Neural progenitor cell (in vitro differentiated cells): ENCODE measurements around the gene CLEC4D. TPM values are rescaled to one million over a fixed set of nuclear protein-coding genes. Genes with fewer than 3 reads are reported as not detected.
"Not testable (repeated sequence)": the region's sequence is repeated elsewhere in the genome, so short reads cannot be mapped to it uniquely, and the experiment has no call there.

Experiments used
- DNase-seq: peaks from one replicate; pipeline ENCODE4 v3.0.0-alpha.2; 2016; ENCODE audit warnings: low spot score
- H2AFZ ChIP-seq: fragments of 200-600 bp; sonication (generic); replicated peaks from 2 replicates; pipeline ENCODE4 v1.6.1; 2016; ENCODE audit warnings: antibody characterized with exemption
- H3F3A ChIP-seq: fragments of 200-600 bp; sonication (generic); 2 replicates; pipeline ENCODE4 v1.6.1; 2016; ENCODE audit warnings: antibody characterized with exemption, low read depth
- H3K27ac ChIP-seq: fragments of 200-600 bp; sonication (generic); 2 replicates; pipeline ENCODE4 v1.5.1; 2016; ENCODE audit warnings: mild to moderate bottlenecking
- H3K27me3 ChIP-seq: fragments of 200-600 bp; sonication (generic); 2 replicates; pipeline ENCODE4 v1.6.1; 2016; ENCODE audit warnings: mild to moderate bottlenecking, moderate library complexity
- H3K36me3 ChIP-seq: fragments of 200-600 bp; sonication (generic); 2 replicates; pipeline ENCODE4 v1.5.1; 2016
- H3K4me1 ChIP-seq: fragments of 200-600 bp; sonication (generic); 2 replicates; pipeline ENCODE4 v1.6.1; 2016; ENCODE audit warnings: mixed run types
- H3K4me2 ChIP-seq: fragments of 200-600 bp; sonication (generic); 2 replicates; pipeline ENCODE4 v1.6.1; 2016
- H3K4me3 ChIP-seq: fragments of 200-600 bp; sonication (generic); 2 replicates; pipeline ENCODE4 v1.5.1; 2016
- H3K79me2 ChIP-seq: fragments of 200-600 bp; sonication (generic); 2 replicates; pipeline ENCODE4 v1.6.1; 2016; ENCODE audit warnings: low read depth
- H3K9ac ChIP-seq: fragments of 200-600 bp; sonication (generic); 2 replicates; pipeline ENCODE4 v1.6.1; 2016
- H3K9me3 ChIP-seq: fragments of 200-600 bp; sonication (generic); 2 replicates; pipeline ENCODE4 v1.5.1; 2016; ENCODE audit warnings: low read depth
- H4K20me1 ChIP-seq: fragments of 200-600 bp; sonication (generic); 2 replicates; pipeline ENCODE4 v1.6.1; 2016; ENCODE audit warnings: low read depth
- H3K27ac Mint-ChIP-seq: 3 replicates; pipeline ENCODE4 v1.8.0; 2021; ENCODE audit warnings: mixed read lengths
- H3K27me3 Mint-ChIP-seq: 2 replicates; pipeline ENCODE4 v1.8.0; 2022; ENCODE audit warnings: low read depth, mild to moderate bottlenecking, inconsistent platforms, moderate library complexity, mixed read lengths; ENCODE audit not compliant: insufficient read depth
- H3K36me3 Mint-ChIP-seq: 3 replicates; pipeline ENCODE4 v1.8.0; 2021; ENCODE audit warnings: mixed read lengths
- H3K4me1 Mint-ChIP-seq: 3 replicates; pipeline ENCODE4 v1.8.0; 2021; ENCODE audit warnings: mixed read lengths
- H3K4me3 Mint-ChIP-seq: 3 replicates; pipeline ENCODE4 v1.8.0; 2021; ENCODE audit warnings: mild to moderate bottlenecking, moderate library complexity, mixed read lengths
- H3K9me3 Mint-ChIP-seq: 3 replicates; pipeline ENCODE4 v1.8.0; 2020; ENCODE audit warnings: mixed read lengths
- CTCF ChIP-seq: fragments of 200-600 bp; sonication (generic); IDR thresholded peaks from 2 replicates; pipeline ENCODE4 v1.5.1; 2017; ENCODE audit warnings: antibody characterized with exemption, mild to moderate bottlenecking
- EZH2 ChIP-seq: fragments of 200-600 bp; sonication (generic); IDR thresholded peaks from 2 replicates; pipeline ENCODE4 v1.6.1; 2017; ENCODE audit warnings: antibody characterized with exemption, mild to moderate bottlenecking, moderate library complexity
- EZH2phosphoT487 ChIP-seq: fragments of 200-600 bp; sonication (generic); IDR thresholded peaks from 2 replicates; pipeline ENCODE4 v1.6.1; 2017; ENCODE audit warnings: antibody characterized with exemption
- small RNA-seq: library from RNA; depleted of rRNA; stranded (forward); fragments of <200 nt; gene quantifications from one replicate; pipeline ENCODE3, GENCODE V24; 2015
- total RNA-seq: library from RNA; depleted of rRNA; stranded (reverse); fragments of >200 nt; gene quantifications from 2 replicates; pipeline ENCODE4 v1.2.3, GENCODE V29; 2015; ENCODE audit warnings: low replicate concordance

CLEC4D gene
- total RNA-seq, 1 donor from 2014 or later: 0.19 TPM

DNA sequence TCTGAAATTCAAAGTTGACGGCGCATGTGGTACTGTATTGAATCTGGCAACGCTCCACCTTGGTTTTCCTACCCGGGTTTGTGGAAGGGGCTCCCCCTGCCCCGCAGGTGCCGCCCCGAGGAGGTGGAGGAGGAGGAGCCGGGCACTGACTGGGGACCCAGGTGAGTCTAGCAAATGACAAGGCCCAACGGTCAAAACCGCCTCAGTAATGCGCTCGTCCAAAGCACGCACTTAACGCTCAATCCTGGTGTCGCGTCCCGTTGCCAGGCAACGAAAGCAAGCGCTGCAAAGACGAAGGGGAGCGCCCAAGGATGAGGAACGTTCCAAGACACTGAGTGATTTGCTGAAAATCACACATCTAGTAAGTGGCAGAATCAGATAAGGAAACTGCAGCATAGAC, 51.4 kb downstream of the CLEC4D start:
- H3K4me3 ChIP-seq: no peak overlapping the region
- no peak overlapping the region for H2AFZ ChIP-seq
- TF ChIP-seq EZH2 (no peak), EZH2phosphoT487 (no peak), CTCF (no peak)
- DNase-seq: peak; percentile 45
- H3K4me2 ChIP-seq: no peak overlapping the region
- H3K79me2 ChIP-seq: no peaks in the 10 kb centered on the region
- no peaks in the 10 kb centered on the region for H3K36me3 Mint-ChIP-seq
- H3F3A ChIP-seq: no peaks in the 10 kb centered on the region
- H3K27me3 Mint-ChIP-seq: peaks cover 2% of the 10 kb centered on the region
- no peaks in the 10 kb centered on the region for H4K20me1 ChIP-seq
- no peaks in the 10 kb centered on the region for H3K36me3 ChIP-seq
- peaks cover 3% of the 10 kb centered on the region for H3K4me1 Mint-ChIP-seq
- peaks cover 30% of the 10 kb centered on the region for H3K9me3 Mint-ChIP-seq
- H3K27ac Mint-ChIP-seq: no peak overlapping the region
- no peak overlapping the region for H3K27ac ChIP-seq
- no peak overlapping the region for H3K4me3 Mint-ChIP-seq
- H3K9ac ChIP-seq: no peak overlapping the region
- no peaks in the 10 kb centered on the region for H3K9me3 ChIP-seq
- no peaks in the 10 kb centered on the region for H3K4me1 ChIP-seq
- no peaks in the 10 kb centered on the region for H3K27me3 ChIP-seq

DNA sequence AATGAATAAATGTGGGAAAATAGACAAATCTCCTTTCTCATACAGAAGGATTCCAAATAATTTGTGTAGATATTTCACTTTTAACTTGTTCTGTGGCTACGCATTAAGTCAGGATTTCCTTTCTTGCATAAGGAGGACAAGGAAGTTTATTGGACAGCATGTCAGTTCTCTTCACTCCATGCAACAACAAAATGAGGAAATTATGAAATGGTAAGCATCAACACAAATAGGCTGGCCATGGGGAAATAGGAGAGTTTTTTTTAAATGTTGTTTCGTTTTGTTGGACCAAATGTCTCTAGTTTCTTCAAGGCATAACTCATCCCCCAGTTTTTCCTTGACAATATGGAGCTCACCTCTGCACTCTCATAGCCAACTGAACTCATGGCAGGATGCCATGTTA, 52.7 kb downstream of the CLEC4D start:
- H3K27ac Mint-ChIP-seq, H3K27me3 ChIP-seq, H3K4me1 Mint-ChIP-seq, H3K4me3 Mint-ChIP-seq, H4K20me1 ChIP-seq, H3K27me3 Mint-ChIP-seq, H3K4me1 ChIP-seq, H3K36me3 Mint-ChIP-seq, H3K36me3 ChIP-seq, H3K79me2 ChIP-seq, H2AFZ ChIP-seq, H3K9me3 ChIP-seq, H3K4me2 ChIP-seq, H3K9ac ChIP-seq, DNase-seq, H3F3A ChIP-seq, H3K4me3 ChIP-seq, H3K27ac ChIP-seq: not testable (repeated sequence)
- peaks cover 21% of the 10 kb centered on the region for H3K9me3 Mint-ChIP-seq

DNA sequence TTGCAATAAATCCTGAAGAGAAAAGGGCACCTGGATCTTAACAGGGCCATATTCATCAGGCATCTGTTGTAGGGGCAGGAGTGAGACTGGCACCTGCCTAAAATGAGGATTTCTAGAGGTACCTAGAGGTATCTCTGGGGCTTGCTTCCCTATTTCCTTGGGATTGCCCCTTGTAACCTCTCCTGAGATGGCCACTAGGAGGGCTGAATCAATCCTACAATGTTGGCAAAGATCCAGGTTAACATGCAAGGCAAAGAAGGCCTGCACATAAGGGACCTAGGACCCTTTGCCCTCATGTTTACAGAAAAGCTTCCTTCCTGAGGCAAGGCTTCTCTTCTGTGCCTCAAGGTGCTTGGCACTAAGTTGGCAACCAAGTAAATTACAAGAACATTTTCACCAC, 53.2 kb downstream of the CLEC4D start:
- no peaks in the 10 kb centered on the region for H3K9me3 ChIP-seq
- no peak for TF ChIP-seq CTCF
- no peak for TF ChIP-seq EZH2phosphoT487
- TF ChIP-seq EZH2: no peak
- Mint-ChIP-seq H3K9me3 (peaks cover 20% of the 10 kb centered on the region), H3K4me1 (peaks cover 3% of the 10 kb centered on the region), H3K4me3 (no peak overlapping the region), H3K36me3 (no peaks in the 10 kb centered on the region), H3K27me3 (no peaks in the 10 kb centered on the region), H3K27ac (no peak overlapping the region)
- H3F3A ChIP-seq: no peaks in the 10 kb centered on the region
- no peaks in the 10 kb centered on the region for H3K36me3 ChIP-seq
- H3K4me3 ChIP-seq: no peak overlapping the region
- no peak for DNase-seq
- H4K20me1 ChIP-seq: no peaks in the 10 kb centered on the region
- H3K9ac ChIP-seq: no peak overlapping the region
- no peaks in the 10 kb centered on the region for H3K27me3 ChIP-seq
- no peak overlapping the region for H2AFZ ChIP-seq
- H3K79me2 ChIP-seq: no peaks in the 10 kb centered on the region
- no peak overlapping the region for H3K27ac ChIP-seq
- H3K4me2 ChIP-seq: no peak overlapping the region
- no peaks in the 10 kb centered on the region for H3K4me1 ChIP-seq

Small RNA genes lying within 50 kb of the gene (small RNA-seq; reads per million reads assigned to genes)
- gene RNU6-275P: not detected

Other genes starting within 250 kb of the CLEC4D start
- not detected in 2 replicates for gene CLEC6A, start 57.5 kb upstream of the CLEC4D start, total RNA-seq
- not detected in 2 replicates for gene CLEC4E, start 27.4 kb downstream of the CLEC4D start, total RNA-seq
- gene AICDA, start 99.4 kb downstream of the CLEC4D start, total RNA-seq: not detected in 2 replicates
- gene MFAP5, start 149.3 kb downstream of the CLEC4D start, total RNA-seq: 0.25 TPM in 1 of 2 replicates, not detected in the other
- 113 and 131 TPM in 2 replicates for gene RIMKLB, start 184.5 kb downstream of the CLEC4D start, total RNA-seq